BLaER1 (cell line): ENCODE results near the gene BOLA2.
"Not testable (repeated sequence)": the region's sequence is repeated elsewhere in the genome, so short reads cannot be mapped to it uniquely, and the experiment has no call there.

Experiments used
- H3K27ac ChIP-seq: shearing (Covaris generic); formaldehyde crosslinking; 2 replicates; pipeline ENCODE4 v1.8.1; 2022
- H3K27me3 ChIP-seq: shearing (Covaris generic); formaldehyde crosslinking; 2 replicates; pipeline ENCODE4 v1.8.1; 2022
- H3K36me3 ChIP-seq: shearing (Covaris generic); formaldehyde crosslinking; 2 replicates; pipeline ENCODE4 v1.8.1; 2022
- H3K4me1 ChIP-seq: shearing (Covaris generic); formaldehyde crosslinking; 2 replicates; pipeline ENCODE4 v1.8.1; 2022
- H3K4me2 ChIP-seq: shearing (Covaris generic); formaldehyde crosslinking; 2 replicates; pipeline ENCODE4 v1.8.1; 2022
- H3K4me3 ChIP-seq: shearing (Covaris generic); formaldehyde crosslinking; 2 replicates; pipeline ENCODE4 v1.8.1; 2022
- H3K9ac ChIP-seq: shearing (Covaris generic); formaldehyde crosslinking; 2 replicates; pipeline ENCODE4 v1.8.1; 2022
- H3K9me3 ChIP-seq: shearing (Covaris generic); formaldehyde crosslinking; 2 replicates; pipeline ENCODE4 v1.8.1; 2022
- H4K20me1 ChIP-seq: shearing (Covaris generic); formaldehyde crosslinking; 2 replicates; pipeline ENCODE4 v1.8.1; 2022

Gene BOLA2

GRCh38 chr16:29454269-29454668 is at the start of gene BOLA2, which contains the start of gene SLX1B:
TSS of gene BOLA2 (minus strand) at chr16:29454351. CDS start at chr16:29454253, 98 bp downstream.
TSS of gene SLX1B (plus strand) at chr16:29454533.
- not testable (repeated sequence) for H3K27ac ChIP-seq, H3K27me3 ChIP-seq, H3K4me2 ChIP-seq, H3K9ac ChIP-seq, H3K4me1 ChIP-seq, H3K36me3 ChIP-seq, H3K9me3 ChIP-seq, H4K20me1 ChIP-seq, H3K4me3 ChIP-seq

GRCh38 chr16:29482276-29482675 is 28.1 kb upstream of the BOLA2 start:
- not testable (repeated sequence) for H3K4me1 ChIP-seq, H3K4me3 ChIP-seq, H3K27ac ChIP-seq, H3K9ac ChIP-seq, H3K9me3 ChIP-seq, H4K20me1 ChIP-seq, H3K36me3 ChIP-seq, H3K27me3 ChIP-seq
- H3K4me2 ChIP-seq: peak overlapping the region; percentile 60

GRCh38 chr16:29472065-29472464 is 17.9 kb upstream of the BOLA2 start:
- H3K4me1 ChIP-seq, H3K9me3 ChIP-seq, H3K27ac ChIP-seq, H4K20me1 ChIP-seq, H3K27me3 ChIP-seq, H3K36me3 ChIP-seq, H3K4me3 ChIP-seq, H3K9ac ChIP-seq, H3K4me2 ChIP-seq: not testable (repeated sequence)

- peak overlapping the region; percentile 56 for H3K4me2 ChIP-seq
- not testable (repeated sequence) for H3K27ac ChIP-seq
Observed at GRCh38 chr16:29469660-29470059, 15.5 kb upstream of the BOLA2 start.

GRCh38 chr16:29467654-29468366 is 13.7 kb upstream of the BOLA2 start:
- not testable (repeated sequence) for H3K27me3 ChIP-seq, H3K27ac ChIP-seq, H3K4me1 ChIP-seq, H3K4me2 ChIP-seq, H4K20me1 ChIP-seq, H3K9ac ChIP-seq, H3K36me3 ChIP-seq, H3K4me3 ChIP-seq, H3K9me3 ChIP-seq

More at GRCh38 chr16:29469660-29470059, 15.5 kb upstream of the BOLA2 start:
- H3K4me3 ChIP-seq, H3K9ac ChIP-seq, H3K4me1 ChIP-seq, H3K36me3 ChIP-seq, H4K20me1 ChIP-seq, H3K9me3 ChIP-seq, H3K27me3 ChIP-seq: not testable (repeated sequence)

GRCh38 chr16:29466904-29467303 is 12.8 kb upstream of the BOLA2 start:
- not testable (repeated sequence) for H3K4me1 ChIP-seq, H3K36me3 ChIP-seq

GRCh38 chr16:29465985-29466824 is 12.1 kb upstream of the BOLA2 start:
- not testable (repeated sequence) for H3K9ac ChIP-seq, H3K27ac ChIP-seq, H3K9me3 ChIP-seq, H3K36me3 ChIP-seq, H3K4me2 ChIP-seq, H4K20me1 ChIP-seq, H3K4me1 ChIP-seq, H3K4me3 ChIP-seq, H3K27me3 ChIP-seq

More at GRCh38 chr16:29466904-29467303, 12.8 kb upstream of the BOLA2 start:
- not testable (repeated sequence) for H3K27ac ChIP-seq, H3K9ac ChIP-seq, H3K9me3 ChIP-seq, H4K20me1 ChIP-seq, H3K27me3 ChIP-seq, H3K4me2 ChIP-seq, H3K4me3 ChIP-seq

GRCh38 chr16:29460647-29461030 is 6.5 kb upstream of the BOLA2 start:
- not testable (repeated sequence) for H4K20me1 ChIP-seq, H3K9ac ChIP-seq, H3K36me3 ChIP-seq, H3K4me2 ChIP-seq, H3K27ac ChIP-seq, H3K9me3 ChIP-seq, H3K4me1 ChIP-seq, H3K27me3 ChIP-seq, H3K4me3 ChIP-seq

GRCh38 chr16:29459706-29460646 is 5.8 kb upstream of the BOLA2 start, which contains the start of gene SULT1A4:
TSS of gene SULT1A4 (plus strand) at chr16:29459913. CDS start at chr16:29461386, 1,473 bp downstream.
- not testable (repeated sequence) for H3K27ac ChIP-seq, H3K4me3 ChIP-seq, H3K9ac ChIP-seq, H3K27me3 ChIP-seq, H3K36me3 ChIP-seq, H3K4me1 ChIP-seq, H3K4me2 ChIP-seq, H4K20me1 ChIP-seq, H3K9me3 ChIP-seq

GRCh38 chr16:29457660-29458059 is 3.5 kb upstream of the BOLA2 start:
- H3K9ac ChIP-seq, H3K4me1 ChIP-seq, H3K27me3 ChIP-seq, H3K27ac ChIP-seq, H3K4me2 ChIP-seq, H3K4me3 ChIP-seq, H4K20me1 ChIP-seq, H3K9me3 ChIP-seq, H3K36me3 ChIP-seq: not testable (repeated sequence)

- not testable (repeated sequence) for H3K4me1 ChIP-seq, H3K27ac ChIP-seq, H3K9ac ChIP-seq, H3K4me2 ChIP-seq, H3K27me3 ChIP-seq, H4K20me1 ChIP-seq, H3K36me3 ChIP-seq, H3K9me3 ChIP-seq, H3K4me3 ChIP-seq
Observed at GRCh38 chr16:29454828-29455227, 677 bp upstream of the BOLA2 start.

- not testable (repeated sequence) for H3K27me3 ChIP-seq, H3K36me3 ChIP-seq, H3K9me3 ChIP-seq, H3K4me2 ChIP-seq, H3K4me3 ChIP-seq, H3K27ac ChIP-seq, H3K4me1 ChIP-seq, H4K20me1 ChIP-seq, H3K9ac ChIP-seq
Observed at GRCh38 chr16:29453754-29454153, 397 bp downstream of the BOLA2 start.

- H3K4me3 ChIP-seq, H4K20me1 ChIP-seq, H3K36me3 ChIP-seq, H3K9me3 ChIP-seq, H3K27me3 ChIP-seq, H3K27ac ChIP-seq, H3K4me2 ChIP-seq, H3K9ac ChIP-seq: not testable (repeated sequence)
- peaks cover 10% of the 10 kb centered on the region for H3K4me1 ChIP-seq
Observed at GRCh38 chr16:29425390-29425789, 28.8 kb downstream of the BOLA2 start.

- not testable (repeated sequence) for H4K20me1 ChIP-seq, H3K4me3 ChIP-seq, H3K4me2 ChIP-seq, H3K4me1 ChIP-seq, H3K36me3 ChIP-seq, H3K9me3 ChIP-seq, H3K27ac ChIP-seq, H3K27me3 ChIP-seq, H3K9ac ChIP-seq
Observed at GRCh38 chr16:29423587-29423986, 30.6 kb downstream of the BOLA2 start.
